HG03432 (cell line): ENCODE data around the gene RPN1.
"Not testable (repeated sequence)": the region's sequence is repeated elsewhere in the genome, so short reads cannot be mapped to it uniquely, and the experiment has no call there.

Source experiments
- ATAC-seq: cut with Tn5 transposase; IDR thresholded peaks from one replicate; pipeline ENCODE4 v1.9.1; 2021; ENCODE audit warnings: mild to moderate bottlenecking, moderate library complexity; ENCODE audit not compliant: unreplicated experiment

Gene RPN1

DNA sequence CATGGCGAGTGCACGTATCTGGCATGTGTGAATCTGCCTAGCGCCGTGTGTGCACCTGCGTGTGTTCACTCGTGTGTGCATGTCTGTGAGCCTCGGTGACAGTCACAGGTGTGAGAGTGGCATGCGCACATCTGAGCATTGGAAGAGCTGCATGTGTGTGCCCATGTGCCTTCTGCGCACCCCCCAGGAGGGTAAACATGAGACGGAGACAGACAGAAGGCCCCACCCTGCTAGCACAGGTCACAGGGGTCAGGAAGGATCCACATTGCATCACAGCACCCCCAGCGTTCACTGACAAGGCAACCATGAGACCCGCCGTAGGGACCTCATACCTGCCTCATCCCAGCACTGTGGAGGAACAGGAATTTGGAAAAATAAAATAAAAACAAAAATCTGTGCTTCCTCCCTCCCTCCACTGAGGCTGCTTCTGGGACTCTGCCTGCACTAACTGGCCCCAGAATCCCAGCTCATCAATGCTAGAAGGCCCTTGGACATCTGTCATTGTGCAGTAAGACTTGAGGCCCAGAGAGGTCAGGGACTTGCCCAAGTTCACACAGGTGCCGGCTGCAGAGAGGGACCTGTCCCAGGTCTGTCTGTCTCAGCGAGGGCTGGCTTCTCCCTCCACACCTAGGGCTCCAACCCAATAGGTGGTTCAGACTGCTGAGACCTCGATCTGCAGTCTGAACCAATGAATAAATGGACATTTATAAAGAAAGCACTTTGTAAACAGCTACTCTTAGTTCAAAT lies 37.4 kb downstream of the RPN1 start:
- no peak for ATAC-seq

DNA sequence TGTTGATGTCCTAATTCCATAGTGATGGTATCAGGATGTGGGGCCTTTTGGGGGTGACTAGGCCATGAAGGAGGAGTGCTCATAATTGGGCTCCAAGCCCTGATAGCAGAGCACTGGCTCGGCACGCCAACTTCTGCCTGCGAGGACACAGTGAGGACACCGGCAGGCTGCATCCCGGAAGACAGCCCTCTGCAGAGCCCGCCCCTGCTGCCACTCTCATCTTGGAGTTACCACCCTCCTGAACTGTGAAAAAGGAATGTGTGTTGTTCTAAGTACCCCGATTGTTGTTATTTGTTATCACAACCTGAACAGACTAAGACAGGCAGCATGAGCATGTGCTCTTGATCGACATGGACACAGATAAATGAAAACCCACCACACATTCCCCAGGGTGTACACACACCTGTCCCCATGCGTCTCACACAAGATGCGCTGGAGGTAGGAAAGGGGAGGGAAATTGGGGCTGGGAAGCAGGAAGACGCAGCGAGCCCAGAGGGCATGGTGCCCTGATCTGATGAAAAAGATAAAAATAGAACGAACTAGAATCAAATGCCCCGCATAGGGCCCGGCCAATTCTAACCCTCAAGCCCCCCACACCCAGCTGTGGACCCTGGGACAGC lies 40.1 kb downstream of the RPN1 start:
- ATAC-seq, result no peak

DNA sequence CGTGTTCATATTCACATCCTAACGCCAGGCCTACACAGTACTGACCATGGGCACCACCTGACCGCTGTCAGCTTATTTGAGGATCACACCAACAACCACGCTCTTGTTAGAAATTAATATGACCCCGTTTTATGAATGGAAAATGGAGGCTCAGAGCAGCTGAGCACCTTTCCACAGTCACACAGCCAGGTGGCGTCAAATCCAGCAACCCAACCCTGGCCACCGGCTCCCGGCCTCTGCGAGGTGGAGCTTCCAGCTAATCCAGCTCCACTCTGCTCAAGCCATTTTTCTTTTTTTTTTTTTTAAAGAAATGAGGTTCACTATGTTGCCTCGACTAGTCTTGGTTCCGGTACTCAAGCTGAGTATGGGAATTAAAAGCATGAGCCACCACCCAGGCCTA lies 41.3 kb downstream of the RPN1 start:
- no peak for ATAC-seq

DNA sequence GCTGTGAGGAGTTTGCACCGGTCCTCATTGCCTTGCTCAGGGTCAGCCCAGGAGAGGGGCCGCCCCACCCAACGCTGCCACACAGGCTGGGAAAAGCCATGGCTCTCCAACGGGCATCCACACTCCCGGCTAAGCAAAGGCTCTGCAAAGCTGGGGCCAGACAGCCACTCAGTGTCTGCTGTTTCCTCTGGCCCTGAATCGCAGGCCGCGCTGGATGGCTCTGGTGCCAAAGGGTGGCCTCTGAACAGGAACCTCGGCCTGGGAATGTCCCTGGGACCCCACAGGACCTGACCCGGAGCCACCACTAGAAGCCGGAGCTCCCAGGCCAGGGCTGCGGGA lies 42.9 kb downstream of the RPN1 start:
- ATAC-seq, result no peak

DNA sequence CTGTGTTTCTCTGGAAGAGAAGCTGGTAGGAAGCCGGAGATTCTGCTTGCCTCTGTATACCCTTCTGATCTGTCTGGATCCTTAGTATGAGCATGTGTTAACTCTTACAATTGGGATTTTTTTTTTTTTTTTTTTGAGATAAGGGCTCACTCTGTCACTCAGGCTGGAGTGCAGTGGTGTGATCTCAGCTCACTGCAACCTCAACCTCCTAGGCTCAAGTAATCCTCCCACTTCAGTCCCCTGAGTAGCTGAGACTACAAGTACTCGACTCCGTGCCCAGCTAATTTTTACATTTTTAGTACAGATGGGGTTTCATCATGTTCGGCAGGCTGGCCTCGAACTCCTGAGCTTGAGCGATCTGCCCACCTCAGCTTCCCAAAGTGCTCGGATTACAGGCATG lies 44.5 kb downstream of the RPN1 start:
- no peak for ATAC-seq

DNA sequence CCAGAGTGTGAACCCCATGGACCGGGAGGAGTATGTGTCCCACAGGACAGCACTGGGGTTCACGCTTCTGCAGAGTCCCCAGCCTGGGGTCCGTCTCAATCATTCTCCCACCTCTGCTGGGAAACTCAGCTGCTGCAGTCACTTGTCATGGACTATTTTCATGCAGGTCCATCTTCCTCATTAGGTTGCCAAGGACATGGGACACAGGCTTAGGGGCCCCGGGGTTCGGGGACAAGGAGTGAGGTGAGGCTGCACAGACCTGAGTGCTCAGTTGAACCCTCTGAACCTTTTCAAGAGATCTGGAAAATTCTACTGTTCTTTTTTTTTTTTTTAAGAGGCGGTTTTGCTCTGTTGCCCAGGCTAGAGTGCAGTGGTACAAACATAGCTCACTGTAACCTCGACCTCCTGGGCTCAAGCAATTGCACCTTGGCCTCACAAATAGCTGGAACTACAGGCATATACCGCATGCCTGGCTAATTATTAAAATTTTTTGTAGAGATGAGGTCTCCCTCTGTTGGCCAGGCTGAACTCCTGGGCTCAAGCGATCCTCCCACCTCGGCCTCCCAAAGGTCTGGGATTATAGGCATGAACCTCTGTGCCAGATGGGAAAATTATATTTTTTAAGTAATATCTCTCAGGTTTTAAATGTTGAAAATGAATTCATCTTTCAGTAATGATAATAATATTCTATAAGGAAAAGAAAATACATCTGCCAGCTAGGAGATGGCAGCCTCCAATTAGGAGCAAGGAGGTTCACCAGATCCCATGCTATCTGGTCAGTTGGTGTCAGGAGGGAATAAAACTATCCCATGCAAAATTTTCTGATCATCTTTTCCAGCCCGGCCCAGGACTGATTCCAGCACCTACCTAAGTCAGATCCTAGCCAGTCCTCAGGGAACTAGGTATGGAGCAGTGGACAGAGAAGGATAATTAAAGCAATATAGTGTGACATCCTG lies 45.2 kb downstream of the RPN1 start:
- no peak for ATAC-seq

DNA sequence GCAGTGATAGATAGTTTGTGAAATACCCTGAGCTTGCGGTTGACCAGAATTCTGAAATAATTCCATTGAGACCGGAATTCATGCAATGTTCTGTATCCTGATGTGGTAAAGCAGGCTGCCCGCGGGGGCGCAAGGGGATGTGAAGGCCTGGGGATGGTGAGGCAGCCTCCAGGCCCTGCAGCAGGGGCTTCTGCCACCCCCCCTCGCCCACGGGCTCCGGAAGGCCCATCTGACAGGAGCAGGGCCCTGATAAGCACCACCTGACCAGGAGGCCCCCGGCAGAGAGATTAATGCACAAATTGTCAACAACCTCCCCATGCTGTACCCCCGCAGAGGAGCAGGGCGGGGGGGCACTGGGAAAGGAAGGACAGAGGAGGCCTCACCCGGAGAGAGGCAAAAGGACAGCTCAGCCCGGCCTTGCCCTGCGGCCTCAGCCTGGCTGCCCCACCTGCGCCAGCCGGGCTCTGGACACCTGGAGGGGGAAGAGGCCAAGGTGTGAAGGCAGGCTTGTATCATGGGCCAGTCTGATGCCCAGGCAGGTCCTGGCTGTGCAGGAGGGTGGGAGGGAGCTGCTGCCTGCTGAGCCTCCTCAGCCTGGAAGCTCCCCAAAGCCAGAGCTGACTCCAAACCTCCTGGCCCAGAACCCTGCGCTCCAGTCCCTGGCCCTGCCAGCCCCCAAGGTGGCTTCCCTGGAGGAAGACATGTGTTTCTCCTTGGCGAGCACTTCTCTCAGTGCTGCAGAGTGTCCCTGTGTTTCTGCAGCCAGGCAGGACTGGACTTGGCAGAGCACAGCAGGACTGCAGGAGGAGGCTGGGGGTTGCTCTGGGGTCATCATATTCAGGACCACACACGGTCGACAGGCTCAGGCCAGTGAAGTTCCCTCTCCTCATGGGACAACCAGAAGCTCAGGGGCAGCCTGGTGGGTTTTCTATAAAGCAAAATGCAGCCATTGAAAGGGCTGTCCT lies 46.5 kb downstream of the RPN1 start:
- ATAC-seq, result no peak

DNA sequence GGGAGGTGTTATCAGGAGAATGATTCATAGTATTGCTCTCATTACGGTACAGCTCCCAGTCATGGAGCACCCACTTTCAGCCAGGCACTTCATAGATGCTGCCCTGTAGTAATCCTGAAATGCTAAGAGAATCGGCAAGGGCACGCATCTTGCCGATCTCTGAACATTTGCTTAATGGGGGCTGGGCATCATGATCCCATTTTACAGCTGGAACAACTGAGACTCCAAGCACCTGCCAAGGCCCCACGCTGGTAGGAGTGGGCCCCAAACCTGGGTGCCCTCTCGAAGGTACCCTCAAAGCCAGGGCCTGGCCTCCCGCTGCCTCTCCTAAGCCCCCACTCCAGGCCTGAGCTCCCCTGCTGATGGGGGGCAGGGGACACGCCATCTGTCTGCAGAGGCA lies 47.3 kb downstream of the RPN1 start:
- ATAC-seq, result no peak

DNA sequence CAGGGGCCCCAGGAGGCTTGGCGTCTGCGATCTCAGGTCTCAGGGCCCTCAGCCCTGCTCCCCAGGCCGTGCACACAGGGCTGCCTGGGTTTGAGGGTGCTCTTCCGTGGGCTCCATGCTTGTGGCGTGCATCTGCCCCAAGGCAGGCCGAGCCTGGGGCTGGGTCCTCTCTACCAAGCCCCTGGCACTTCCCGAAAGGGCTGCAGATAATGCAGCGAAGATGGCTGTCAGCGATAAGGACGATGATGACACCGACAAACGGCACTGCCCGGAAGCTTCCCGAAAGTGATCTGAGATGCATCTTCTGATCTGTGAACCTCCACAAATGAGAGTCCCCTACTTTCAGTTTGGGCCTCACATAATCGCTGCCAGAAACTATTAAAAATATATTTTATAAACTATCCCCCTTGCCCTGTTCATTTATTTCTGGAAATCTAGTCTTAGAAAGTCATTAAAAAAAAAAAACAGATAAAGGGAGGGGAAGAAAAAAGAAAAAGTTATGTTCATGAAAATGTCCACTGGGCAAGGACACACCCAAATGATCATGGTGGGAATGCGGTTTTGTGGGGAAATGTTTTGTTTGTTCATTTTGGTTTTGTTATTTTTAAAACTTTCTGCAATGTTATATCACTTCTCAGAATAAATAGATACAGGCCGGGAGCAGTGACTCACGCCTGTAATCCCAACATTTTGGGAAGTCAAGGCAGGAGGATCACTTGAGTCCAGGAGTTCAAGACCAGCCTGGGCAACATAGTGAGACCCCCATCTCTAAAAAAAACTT lies 51.5 kb downstream of the RPN1 start:
- ATAC-seq, result no peak

DNA sequence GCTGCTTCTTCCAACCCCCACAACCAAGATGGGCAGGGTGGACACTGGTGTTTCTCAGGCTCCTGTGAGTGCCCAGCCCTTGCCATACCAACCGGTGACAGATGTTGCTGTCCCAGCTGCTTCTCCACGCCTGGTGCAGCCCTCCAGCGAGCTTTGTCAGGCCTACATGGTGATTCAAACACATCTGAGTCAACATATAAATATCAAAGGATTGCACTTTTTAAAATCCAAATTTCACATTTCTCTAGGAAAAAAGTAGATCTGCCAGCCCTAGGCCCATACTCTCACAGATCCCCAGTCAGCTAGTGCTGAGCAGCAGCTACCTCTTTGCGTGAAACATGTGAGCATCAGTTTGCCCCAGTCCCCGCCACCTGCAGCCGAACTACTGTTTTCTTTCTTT lies 52.7 kb downstream of the RPN1 start:
- no peak for ATAC-seq

DNA sequence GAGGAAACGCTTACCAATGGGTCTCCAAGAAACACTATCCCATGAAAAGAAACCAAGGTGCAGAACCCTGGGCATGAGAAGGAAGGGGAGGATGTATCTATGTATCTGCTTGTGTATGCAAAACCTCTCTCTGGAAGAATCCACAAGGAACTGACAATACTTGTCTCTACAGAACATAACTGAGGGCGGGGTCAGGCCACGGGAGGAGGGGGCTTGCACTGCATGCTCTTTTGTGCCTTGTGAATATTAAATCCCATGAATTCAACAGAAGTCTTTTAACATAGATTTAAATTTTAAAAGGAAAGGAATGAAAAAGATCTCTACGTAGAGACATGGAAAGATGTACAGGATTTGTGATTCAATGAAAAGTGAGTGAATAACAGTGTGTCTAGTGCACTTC lies 57.8 kb downstream of the RPN1 start:
- no peak for ATAC-seq

DNA sequence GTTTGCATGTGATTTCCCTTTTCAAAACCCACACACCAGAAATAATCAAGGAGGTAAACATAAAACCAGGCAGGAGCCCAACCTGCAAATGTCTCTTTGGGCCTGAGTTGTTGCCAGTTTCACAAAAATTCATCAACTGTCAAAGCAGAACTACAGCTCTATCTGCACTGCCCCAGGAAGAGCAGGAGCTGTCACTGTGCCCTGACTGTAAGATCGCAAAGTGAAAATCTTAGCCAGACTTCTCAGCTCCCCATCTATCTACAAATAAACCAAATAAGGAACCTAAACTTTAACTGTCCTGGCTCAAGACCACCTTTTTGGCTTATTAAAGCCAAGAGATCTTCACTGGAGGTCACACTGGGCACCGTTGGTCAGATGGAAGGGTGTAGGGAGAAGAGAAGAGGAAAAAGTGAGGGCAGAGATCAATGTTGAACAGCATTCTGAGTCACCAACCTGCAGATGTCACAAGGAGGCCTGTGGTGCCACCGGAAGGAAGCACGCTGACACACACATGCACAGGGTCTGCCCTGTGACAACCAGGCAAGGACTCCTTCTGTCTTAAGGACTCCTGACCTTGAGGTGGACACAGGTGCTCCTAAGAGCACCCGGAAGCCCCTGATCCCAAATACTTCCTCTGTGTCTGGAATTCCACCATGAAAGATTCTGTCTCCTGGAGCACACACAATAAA lies 58.7 kb downstream of the RPN1 start:
- no peak for ATAC-seq

DNA sequence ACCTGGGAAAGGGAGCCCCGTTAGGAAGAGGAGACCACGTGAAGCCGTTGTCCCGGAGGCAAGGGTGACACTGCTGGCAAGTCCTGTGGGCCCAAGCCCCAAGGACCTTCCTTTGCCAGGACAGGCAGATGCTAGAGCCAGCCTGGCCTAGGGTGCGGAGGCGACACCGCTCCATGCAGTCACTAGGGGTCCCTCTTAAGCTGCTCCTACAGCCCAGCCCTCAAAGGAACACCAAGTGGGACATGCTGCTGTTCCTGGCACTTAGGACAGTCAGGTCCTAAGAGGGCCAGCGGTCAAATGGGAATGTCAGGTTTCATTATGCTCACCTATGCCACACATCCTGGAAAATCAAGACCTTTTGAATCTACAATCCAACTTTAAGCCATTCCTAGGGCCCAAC lies 59.7 kb downstream of the RPN1 start:
- ATAC-seq, result no peak

DNA sequence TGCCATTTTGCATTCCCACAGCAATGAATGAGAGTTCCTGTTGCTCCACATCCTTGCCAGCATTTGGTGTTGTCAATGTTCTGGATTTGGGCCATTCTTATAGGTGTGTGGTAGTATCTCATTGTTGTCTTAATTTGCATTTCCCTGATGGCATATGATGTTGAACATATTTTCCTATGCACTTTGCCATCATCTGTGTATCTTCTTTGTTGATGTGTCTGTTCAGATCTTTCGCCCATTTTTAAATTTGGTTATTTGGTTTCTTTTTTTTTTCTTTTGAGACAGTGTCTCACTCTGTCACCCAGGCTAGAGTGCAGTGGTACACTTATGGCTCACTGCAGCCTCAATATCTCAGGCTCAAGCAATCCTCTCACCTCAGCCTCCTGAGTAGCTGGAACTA lies 60.6 kb downstream of the RPN1 start:
- not testable (repeated sequence) for ATAC-seq

DNA sequence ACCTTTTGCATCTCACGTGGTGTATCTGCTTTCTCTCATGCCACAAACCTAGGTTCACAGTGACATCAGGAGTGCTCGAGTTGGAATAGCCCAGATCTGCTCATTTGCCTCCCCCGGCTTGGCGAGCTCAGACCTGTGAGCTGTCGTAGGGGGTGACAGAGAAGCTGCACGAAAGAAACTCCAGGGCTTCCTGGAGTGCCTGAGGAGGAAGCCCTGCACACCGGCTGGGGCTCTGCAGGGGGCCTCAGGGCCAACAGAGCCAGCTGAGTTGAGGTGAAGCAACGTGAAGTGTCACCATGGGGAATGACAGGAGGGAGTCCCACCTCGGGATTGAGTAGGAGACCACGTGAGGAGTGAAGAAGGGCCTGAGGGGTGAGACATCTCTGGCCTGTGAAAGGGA lies 62.5 kb downstream of the RPN1 start:
- no peak for ATAC-seq

DNA sequence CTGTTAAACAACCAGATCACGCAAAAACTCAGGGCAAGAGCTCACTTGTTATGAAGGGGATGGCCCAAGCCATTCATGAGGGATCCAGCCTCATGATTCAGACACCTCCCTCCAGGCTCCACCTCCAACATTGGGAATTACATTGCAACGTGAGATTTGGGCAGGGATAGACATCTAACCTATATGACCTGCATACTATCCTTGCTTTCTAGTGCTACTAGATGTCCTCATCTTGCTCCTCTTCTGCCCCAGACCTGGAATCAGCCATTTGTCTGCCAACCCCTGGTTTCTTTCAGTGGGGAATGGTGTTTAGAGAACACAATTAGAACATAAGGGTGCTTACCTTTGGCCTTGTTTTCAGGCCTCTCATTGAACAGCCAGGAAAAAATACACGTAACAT lies 63.2 kb downstream of the RPN1 start:
- no peak for ATAC-seq

DNA sequence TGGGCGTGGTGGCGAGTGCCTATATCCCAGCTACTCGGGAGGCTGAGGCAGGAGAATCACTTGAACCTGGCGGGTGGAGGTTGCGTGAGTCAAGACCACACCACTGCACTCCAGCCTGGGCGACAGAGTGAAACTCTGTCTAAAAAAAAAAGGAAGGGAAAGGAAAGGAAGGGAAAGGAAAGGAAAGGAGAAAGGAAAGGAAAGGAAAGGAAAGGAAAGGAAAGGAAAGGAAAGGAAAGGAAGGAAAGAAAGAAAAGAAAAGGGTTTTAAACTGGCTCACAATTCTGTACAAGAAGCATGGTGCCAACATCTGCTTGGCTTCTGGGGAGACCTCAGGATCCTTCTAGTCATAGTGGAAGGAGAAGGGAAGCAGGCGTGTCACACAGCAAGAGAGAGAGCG lies 63.7 kb downstream of the RPN1 start:
- not testable (repeated sequence) for ATAC-seq

DNA sequence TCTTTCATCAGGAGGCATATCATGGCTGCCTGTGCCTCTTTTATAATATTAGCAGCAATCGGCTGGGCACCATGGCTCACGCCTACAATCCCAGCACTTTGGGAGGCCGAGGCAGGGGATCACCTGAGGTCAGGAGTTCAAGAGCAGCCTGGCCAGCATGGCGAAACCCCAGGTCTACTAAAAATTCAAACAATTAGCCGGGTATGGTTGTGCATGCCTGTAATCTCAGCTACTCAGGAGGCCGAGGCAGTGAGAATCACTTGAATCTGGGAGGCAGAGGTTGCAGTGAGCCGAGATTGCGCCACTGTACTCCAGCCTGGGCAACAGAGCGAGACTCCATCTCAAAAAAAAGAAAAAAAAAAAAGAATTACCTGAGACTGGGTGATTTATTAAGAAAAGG lies 64.2 kb downstream of the RPN1 start:
- not testable (repeated sequence) for ATAC-seq

DNA sequence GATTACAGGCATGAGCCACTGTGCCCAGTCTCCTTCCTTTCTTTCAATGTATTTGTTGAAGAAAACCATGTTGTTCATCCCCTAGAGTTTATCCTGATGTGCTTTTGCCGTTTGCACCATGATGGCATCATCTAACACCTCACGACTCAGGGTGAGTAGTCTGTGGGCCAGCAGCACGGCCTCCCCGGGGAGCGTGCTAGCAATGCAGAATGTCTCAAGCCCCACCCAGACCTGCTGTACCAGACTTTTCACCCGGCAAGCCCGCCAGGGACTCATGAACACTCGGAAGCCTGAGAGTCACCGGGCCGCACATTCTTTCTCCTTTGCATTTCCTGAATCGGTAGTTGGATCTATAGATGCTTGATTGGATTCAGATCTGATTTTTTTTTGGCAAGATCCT lies 64.6 kb downstream of the RPN1 start:
- ATAC-seq, result no peak
